GM19452 (cell line): ENCODE measurements around the gene THNSL1.
"Not testable (repeated sequence)": the region's sequence is repeated elsewhere in the genome, so short reads cannot be mapped to it uniquely, and the experiment has no call there.

Experiments
- ATAC-seq: cut with Tn5 transposase; IDR thresholded peaks from one replicate; pipeline ENCODE4 v1.9.1; 2021; ENCODE audit not compliant: unreplicated experiment

Gene THNSL1

DNA sequence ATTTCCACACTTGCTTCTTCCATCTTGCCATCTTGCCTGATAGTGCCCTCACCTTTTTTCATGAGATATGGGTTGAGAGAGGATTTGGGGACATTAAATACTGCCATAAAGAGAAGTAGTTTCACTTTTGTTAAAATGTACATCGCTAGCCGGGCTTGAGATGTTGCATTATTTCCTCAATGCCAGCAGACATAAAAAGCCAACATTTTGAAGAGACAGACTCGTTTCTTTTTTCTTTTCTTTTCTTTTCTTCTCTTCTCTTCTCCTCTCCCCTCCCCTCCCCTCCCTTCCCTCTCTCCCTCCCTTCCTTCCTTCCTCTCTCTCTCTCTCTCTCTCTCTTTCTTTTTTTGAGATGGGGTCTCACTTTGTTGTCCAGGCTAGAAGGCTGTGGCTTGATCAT, 18.4 kb upstream of the THNSL1 start:
- ATAC-seq, result no peak

DNA sequence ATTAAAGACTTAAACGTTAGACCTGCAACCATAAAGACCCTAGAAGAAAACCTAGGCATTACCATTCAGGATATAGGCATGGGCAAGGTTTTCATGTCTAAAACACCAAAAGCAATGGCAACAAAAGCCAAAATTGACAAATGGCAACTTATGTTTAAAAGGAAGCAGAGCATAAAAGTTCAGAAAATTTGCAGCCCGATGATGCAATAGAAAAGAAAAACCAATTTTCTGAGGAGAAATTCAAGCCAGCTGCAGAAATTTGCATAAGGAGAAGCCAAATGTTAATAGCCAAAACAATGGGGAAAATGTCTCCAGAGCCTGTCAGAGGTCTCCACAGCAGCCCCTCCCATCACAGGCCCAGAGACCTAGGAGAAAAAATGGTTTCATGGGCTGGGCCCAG, 4.8 kb upstream of the THNSL1 start:
- not testable (repeated sequence) for ATAC-seq

GRCh38 chr10:25014579-25014978, 1.8 kb upstream of the THNSL1 start:
- ATAC-seq, result no peak

DNA sequence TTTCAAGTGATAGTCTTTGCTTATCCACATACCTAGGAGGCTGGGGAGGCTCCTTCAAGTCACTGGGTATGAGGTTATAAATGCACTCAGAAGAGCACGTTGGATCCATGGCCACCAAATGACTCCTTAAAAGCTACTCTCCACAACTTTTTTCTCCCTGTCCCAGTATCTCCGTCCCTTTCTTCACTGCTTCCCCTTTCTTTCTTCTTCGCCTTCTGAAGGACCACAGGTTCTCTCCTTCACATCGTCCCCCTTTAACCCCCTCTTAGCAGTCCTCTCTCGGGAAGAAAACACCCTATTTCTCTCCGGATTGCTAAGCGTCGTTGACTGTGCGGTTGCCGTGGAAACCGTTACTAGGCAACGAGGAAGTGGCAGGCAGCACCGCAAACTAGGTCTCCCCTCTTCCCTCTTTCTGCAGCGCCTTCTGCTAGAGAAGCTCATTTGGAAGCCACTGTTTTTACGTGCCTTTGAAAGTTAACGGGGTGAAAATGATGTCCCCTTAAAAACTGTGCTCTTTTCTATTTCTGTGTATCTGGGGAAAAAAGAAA, 510 bp upstream of the THNSL1 start, which contains the start of gene ENKUR:
Gene ENKUR, minus strand, starts transcription at position 331 of the 548 bp plus-strand sequence. Its CDS starts 222 bp downstream, at position 109.
- peak; percentile 69 for ATAC-seq

GRCh38 chr10:25017154-25017590, 760 bp downstream of the THNSL1 start:
- ATAC-seq, result peak; percentile 6

GRCh38 chr10:25017661-25018060, 1.2 kb downstream of the THNSL1 start:
- no peak for ATAC-seq

DNA sequence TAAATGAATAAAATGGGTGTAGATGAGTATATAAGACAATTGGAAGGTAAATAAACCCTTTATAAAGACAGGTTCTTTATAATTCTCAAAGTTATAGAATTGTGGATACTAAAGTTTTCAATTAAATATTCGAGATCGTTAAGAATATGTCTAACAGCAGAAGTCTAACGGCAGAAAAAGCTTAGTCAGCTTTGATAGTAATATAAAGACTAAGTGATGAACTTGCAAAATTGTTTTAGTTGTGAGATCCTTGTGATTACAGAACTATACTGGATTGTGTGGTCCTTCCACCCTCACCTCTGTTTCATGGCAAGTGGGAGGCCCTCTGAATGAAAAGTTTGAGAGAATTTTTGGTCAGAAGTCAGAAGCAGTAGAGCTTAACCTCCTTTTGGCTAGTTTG, 2.3 kb downstream of the THNSL1 start:
- ATAC-seq, result no peak

DNA sequence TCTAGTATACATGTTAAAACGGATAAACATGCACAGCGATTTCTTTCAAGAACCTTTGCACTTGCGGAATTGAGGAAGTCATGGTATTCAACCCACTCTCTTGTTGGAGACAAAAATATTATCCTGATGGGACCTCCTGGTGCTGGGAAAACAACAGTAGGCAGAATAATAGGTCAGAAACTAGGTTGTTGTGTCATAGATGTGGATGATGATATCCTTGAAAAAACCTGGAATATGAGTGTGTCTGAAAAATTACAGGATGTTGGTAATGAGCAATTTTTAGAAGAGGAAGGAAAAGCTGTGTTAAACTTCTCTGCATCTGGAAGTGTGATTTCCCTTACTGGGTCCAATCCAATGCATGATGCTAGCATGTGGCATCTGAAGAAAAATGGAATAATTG, 6.9 kb downstream of the THNSL1 start:
- ATAC-seq, result no peak

DNA sequence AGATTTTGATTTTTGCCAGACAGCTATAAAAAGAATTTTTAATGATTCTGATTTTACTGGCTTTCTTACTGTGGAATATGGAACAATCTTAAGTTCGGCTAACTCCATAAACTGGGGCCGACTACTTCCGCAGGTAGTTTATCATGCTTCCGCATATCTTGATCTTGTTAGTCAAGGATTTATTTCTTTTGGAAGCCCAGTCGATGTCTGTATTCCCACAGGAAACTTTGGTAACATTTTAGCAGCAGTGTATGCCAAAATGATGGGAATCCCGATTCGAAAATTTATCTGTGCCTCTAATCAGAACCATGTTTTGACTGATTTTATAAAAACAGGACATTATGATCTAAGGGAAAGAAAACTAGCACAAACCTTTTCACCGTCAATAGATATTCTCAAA, 8.1 kb downstream of the THNSL1 start:
- ATAC-seq, result no peak

GRCh38 chr10:25026463-25026862, 10.1 kb downstream of the THNSL1 start:
- ATAC-seq, result no peak

GRCh38 chr10:25028711-25029110, 12.3 kb downstream of the THNSL1 start:
- ATAC-seq, result no peak

- no peak for ATAC-seq
Observed at GRCh38 chr10:25029519-25029918, 13.1 kb downstream of the THNSL1 start.

DNA sequence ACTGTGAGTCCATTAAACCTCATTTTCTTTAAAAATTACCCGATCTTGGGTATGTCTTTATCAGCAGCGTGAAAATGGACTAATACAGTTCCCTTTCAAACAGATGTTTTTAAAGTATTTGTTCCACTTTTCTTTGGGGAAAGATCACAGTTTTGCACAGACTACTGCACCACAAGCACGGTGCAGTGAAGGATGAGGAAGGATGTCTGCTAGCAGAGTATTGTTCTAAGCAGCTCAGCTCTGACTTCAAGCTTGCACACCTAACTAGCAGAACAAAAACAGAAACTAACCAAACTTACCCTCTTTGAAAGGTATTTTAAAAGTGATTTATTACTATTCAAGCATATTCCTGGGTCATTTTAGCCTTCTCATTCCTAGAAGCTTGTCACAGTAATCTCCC, 20.0 kb downstream of the THNSL1 start:
- ATAC-seq, result no peak

DNA sequence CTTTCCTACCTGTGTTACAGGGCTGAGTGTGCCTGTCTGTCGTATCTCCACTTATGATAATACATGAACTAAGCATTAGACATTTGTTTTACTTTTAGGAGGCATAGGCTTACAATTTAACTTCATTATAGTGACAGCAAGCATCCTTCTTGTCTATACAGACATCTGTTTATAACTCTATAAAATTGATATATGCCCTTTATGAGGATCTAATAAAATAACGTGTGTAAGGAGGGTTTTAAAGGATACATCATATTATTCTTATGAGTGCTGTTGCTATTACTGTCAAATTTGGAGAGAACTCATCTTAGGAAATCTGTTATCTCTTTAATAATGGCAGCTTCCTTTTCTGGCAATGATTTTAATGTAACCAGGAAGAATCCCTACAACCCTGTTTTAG, 21.9 kb downstream of the THNSL1 start:
- no peak for ATAC-seq

DNA sequence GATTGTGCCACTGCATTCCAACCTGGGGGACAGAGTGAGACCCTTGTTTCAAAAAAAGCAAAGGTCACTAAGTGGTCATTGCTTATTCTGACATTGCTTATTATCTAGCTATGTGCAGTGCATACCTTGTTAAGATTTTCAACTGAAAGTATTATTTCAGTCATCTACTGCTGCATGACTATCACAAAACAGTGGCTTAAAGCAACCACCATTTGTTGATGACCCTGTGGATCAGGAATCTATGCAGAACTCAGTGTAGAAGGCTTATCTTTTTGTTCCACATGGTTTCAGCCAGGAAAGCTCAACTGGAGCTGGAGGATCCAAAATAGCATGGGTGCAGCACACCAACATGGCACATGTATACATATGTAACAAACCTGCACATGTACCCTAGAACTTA, 23.1 kb downstream of the THNSL1 start:
- no peak for ATAC-seq

DNA sequence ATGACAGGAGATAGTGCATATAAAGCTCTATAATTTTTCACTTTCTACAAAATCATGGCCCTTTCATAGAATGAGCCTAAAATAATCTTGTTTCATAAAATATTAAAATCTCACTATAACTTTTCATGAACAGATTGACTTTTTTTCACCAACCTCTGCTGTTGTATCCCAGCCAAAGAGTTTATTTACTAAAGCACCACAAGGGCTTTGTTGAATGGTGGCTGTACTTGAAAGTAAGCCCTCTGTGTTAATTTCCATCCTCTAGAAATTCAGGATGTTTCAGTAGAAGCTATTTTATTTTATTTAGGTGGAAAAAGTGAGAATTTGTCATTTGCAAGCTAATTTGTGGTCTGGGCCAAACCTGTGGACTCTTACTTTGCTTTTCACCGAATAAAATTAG, 30.2 kb downstream of the THNSL1 start:
- no peak for ATAC-seq

DNA sequence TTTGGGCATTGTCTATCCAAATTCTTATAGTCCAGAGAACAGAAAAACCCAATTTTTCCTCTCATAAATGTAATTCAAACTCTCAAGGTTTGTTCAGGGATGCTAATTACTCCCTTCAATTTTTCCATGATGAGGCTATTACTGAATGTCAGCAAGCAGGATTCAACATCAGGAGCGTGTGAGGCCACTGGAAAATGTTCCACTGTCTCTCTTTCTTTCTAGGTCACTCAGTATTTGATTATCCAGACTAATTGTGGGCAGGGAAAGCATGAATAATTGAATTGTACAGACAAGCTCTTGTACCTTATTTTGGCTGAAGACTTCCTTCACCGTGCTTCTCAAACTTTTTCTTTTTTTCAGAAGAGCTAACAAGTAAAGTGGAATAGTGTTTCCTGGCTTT, 30.7 kb downstream of the THNSL1 start:
- ATAC-seq, result no peak

GRCh38 chr10:25047591-25048301, 31.3 kb downstream of the THNSL1 start:
- no peak for ATAC-seq

DNA sequence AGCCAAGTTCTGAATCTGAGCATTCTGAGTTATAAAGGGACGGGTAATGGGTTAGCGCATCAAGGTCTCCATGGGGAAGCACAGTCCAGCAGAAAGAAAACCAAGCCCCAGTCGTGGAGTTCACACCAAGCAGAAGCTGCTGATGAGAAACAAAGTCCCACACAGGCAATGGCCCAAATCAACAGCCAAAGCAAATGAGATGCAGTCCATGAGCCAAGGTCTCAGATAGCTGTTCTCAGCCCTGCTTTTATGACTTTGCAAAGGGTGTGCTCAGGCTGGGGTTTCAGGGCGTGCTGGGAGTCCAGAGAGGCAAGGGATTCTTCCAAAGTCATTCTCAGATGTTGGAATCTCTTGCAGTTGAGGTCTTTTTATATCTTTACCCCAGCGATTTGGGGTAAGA, 32.0 kb downstream of the THNSL1 start:
- ATAC-seq, result no peak

DNA sequence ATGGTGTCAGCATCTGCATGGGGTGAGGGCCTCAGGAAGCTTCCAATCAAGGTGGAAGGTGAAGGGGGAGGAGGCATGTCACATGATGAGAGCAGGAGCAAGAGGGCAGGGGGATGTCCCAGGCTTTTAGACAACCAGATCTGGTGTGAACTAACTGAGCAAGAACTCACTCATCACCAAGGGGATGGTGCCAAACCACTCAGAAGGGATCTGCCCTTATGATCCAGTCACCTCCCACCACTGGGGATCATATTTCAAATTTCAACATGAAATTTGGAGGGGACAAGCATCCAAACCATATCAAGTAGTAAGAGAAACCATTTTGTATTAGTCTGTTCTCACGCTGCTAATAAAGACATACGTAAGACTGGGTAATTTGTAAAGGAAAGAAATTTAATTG, 33.6 kb downstream of the THNSL1 start:
- ATAC-seq, result no peak

DNA sequence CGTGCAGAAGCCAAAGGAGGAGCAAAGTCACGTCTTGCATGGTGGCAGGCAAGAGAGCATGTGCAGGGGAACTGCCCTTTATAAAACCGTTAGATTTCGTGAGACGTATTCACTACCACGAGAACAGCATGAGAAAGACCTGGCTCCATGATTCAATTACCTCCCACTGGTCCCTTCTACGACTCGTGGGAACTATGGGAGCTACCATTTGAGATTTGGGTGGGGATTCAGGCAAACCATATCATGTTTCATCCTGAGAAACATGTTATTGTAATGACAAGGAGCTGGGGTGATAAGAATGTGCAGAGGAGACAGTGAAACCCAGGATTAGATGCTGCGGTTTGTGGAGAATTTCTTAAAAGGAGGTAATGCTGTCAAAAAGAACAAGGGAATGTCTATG, 34.0 kb downstream of the THNSL1 start:
- ATAC-seq, result no peak

DNA sequence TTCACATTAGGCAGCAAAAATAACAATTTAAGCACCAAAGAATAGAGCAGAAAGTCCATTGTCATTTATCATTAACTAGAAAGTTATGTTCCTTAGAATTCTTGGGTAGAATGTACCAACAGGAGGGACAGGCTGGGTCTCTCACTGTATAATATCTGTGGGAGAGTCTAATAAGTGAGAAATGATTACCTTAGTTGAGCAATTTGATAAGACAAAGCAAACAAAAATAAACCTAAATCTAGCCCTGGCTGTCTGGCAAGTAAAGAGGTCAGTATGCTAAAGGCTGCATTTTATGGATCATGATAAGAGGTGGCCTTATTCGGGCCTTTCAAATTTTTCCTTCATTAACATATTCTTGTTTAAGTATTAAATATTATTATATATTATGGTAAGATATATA, 35.6 kb downstream of the THNSL1 start:
- no peak for ATAC-seq

- no peak for ATAC-seq
Observed at GRCh38 chr10:25056726-25057125, 40.3 kb downstream of the THNSL1 start.
